Endothelial cell of umbilical vein (primary cell): ENCODE measurements around the gene PFKFB4.

Experiments
- EZH2 ChIP-seq: IDR thresholded peaks from 2 replicates; pipeline ENCODE4 v1.6.1; 2012; ENCODE audit warnings: borderline replicate concordance, low read depth, mild to moderate bottlenecking, moderate library complexity, low read length, inconsistent platforms; ENCODE audit not compliant: severe bottlenecking
- POLR2A ChIP-seq: IDR thresholded peaks from 2 replicates; pipeline ENCODE4 v1.6.1; 2012; ENCODE audit warnings: low read depth, mild to moderate bottlenecking, control low read depth, low read length

- TF ChIP-seq EZH2: no peak
- TF ChIP-seq POLR2A: no peak
Measured at GRCh38 chr3:48565186-48565585, 8.6 kb upstream of the PFKFB4 start.
